IPS-NIHi7 (cell line): ENCODE data around the gene DECR2.
"Not testable (repeated sequence)": the region's sequence is repeated elsewhere in the genome, so short reads cannot be mapped to it uniquely, and the experiment has no call there.

Experiments used
- DNase-seq: peaks from one replicate; pipeline ENCODE4 v3.0.0; 2012; ENCODE audit warnings: mixed read lengths; ENCODE audit errors: extremely low spot score

The DECR2 gene

DNA sequence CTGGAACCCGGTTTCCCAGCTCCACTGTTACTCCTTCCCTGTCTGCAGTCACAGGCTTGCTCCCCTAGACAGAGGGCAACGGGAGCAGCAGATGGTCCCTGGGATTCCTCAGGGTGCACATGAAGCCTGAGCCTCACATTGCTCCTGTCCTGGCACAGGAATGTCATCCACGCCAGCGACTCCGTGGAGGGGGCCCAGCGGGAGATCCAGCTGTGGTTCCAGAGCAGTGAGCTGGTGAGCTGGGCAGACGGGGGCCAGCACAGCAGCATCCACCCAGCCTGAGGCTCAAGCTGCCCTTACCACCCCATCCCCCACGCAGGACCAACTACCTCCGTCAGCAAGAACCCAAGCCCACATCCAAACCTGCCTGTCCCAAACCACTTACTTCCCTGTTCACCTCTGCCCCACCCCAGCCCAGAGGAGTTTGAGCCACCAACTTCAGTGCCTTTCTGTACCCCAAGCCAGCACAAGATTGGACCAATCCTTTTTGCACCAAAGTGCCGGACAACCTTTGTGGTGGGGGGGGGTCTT lies 1.6 kb upstream of the DECR2 start:
- DNase-seq: no peak

- DNase-seq: peak; percentile 6
Observed at GRCh38 chr16:404971-405486, 3.3 kb downstream of the DECR2 start.

- DNase-seq: peak; percentile 6
Observed at GRCh38 chr16:405548-406506, 4.1 kb downstream of the DECR2 start.

DNA sequence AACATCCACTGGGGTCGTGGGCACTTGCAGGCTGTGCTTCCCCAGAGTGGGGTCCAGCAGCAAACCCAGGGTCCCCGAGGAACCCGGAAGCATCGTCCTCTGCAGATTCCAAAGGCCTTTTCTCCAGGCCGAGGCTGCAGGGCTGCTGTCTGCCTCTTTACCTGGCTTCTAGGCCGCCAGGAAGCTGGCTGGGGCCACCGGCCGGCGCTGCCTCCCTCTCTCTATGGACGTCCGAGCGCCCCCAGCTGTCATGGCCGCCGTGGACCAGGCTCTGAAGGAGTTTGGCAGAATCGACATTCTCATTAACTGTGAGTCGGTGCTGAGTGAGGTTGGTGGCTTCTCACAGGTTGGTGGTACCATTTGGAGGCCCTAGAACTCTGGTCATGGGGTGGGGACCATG lies 5.6 kb downstream of the DECR2 start:
- peak; percentile 11 for DNase-seq

DNA sequence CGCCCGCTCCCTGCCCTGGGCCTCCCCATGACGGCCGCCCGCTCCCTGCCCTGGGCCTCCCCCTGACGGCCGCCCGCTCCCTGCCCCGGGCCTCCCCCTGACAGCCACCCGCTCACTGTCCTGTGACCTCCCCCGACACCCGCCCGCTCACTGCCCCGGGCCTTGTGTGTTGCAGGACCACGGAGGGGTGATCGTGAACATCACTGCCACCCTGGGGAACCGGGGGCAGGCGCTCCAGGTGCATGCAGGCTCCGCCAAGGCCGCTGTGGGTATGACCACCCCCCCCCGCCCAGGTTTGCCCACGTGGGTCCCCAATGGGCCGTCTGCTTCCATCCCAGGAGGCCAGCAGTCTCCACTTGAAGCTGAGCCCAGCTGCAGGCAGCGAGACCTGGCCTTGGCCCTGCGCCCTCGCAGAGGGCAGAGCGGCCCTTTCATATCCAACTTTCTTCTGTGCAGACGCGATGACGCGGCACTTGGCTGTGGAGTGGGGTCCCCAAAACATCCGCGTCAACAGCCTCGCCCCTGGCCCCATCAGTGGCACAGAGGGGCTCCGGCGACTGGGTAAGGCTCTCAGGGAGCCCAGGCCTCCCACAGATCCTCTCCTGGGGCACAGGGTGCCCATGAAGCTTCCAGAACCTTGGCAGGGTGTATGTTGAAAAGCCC lies 9.0 kb downstream of the DECR2 start:
- DNase-seq: peak; percentile 5

DNA sequence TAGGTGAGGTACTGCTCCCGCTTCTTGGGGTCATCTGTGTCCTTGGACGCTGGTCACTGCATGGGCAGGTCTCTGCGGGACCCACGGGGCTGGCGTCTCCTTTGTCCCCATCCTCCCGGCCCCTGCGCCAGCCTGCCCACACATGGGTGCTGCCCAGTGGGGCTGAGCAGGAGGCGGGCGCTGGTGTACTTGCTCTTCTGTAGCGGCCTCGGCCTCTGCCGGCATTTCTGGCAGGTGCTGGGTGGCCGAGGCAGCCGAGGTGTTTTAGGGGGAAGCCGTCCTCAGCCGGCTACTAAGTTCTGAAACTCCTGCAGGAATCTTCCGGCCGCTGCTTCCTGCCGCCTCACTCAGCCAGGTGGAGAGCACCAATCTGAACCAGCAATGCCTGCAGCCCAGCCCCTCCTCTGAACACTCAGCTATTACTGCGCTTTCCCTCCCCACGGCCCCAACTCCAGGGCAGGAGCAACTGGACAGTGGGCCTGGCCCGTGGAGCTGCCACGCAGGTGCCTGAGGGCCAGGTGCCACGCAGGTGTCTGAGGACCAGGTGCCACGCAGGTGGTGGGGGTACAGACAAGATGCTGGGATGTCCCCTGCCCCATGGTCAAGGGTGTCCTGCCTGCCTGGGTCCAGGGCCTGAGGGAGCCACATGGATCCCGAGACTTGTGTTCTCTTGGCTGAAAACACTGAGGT lies 10.0 kb downstream of the DECR2 start:
- DNase-seq: no peak

GRCh38 chr16:414395-415169 lies 12.9 kb downstream of the DECR2 start:
- DNase-seq: no peak

DNA sequence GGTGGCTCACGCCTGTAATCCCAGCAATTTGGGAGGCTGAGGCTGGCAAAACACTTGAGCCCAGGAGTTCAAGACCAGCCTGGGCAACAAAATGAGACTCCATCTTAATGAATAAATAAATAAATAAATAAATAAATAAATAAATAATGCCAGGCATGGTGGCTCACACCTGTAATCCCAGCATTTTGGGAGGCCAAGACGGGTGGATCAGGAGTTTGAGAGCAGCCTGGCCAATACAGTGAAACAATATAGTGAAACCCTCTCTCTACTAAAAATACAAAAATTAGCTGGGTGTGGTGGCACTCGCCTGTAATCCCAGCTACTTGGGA lies 13.4 kb downstream of the DECR2 start:
- not testable (repeated sequence) for DNase-seq

DNA sequence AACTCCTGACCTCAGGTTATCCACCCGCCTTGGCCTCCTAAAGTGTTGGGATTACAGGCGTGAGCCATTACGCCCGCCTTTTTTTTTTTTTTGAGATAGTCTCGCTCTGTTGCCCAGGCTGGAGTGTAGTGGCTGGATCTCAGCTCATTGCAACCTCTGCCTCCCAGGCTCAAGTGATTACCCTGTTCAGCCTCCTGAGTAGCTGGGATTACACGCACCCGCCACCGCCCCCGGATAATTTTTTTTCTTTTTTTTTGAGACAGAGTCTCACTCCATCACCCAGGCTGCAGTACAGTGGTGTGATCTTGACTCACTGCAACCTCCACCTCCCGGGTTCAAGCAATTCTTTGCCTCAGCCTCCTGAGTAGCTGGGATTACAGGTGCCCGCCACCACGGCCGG lies 20.5 kb downstream of the DECR2 start:
- DNase-seq: not testable (repeated sequence)

GRCh38 chr16:424033-424622 lies 22.4 kb downstream of the DECR2 start:
- DNase-seq: no peak

DNA sequence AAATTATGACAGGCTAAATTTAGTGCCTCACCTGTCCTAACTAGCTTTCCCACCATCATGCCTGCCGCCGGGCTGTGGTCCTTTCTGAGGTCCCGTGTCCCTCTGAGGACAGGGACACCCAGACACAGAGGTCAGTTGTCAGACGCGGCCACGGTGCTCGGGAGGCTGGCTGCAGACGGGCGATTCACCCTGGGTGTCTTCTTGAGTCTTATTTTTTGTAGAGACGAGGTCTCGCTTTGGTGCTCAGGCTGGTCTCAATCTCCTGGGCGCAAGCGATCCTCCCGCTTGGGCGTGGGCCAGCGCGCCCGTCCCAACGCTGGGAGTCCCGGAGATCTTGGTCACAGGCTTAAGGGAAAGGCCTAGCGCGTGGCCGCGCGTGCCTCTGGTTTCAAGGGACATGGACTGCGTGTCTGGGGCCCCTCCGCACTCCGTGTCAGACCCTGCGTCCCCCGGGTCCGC lies 23.0 kb downstream of the DECR2 start:
- no peak for DNase-seq

DNA sequence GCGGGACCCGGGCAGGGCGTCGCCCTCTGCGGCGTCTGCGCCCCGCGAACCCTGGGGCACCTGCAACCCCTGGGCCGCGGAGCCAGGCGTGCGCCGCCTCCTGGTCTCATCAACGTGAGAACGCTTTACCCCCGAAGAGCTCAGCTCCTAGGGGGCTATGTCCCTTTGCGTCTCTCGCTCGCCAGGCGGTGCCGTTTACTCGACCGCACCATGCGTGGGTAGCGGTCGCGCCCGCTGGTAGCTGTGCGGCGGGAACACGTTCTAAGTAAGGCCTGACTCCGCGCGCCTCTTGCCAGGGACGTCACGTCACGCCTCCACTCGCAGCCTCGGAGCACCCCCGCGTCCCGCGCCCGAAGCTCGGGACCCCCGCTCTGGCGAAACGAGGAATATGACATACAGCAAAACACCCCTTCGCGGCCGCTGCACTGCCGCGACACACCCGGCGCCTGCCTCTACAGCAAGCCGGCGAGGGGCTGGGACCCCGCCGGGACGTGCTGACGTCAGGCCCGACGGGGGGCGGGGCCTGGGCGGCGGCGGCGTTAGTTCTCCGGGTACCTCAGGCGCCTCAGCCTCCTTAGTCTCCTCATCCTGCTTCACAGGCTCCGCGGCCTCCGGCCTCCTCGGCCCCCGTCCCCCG lies 23.5 kb downstream of the DECR2 start, which contains the start of gene RAB11FIP3:
Gene RAB11FIP3 (plus strand): TSS at position 568 of the 637 bp plus-strand sequence. CDS start 358 bp downstream, outside the sequence.
- DNase-seq: peak; percentile 94

GRCh38 chr16:425740-426114 lies 24.0 kb downstream of the DECR2 start:
- DNase-seq: no peak

DNA sequence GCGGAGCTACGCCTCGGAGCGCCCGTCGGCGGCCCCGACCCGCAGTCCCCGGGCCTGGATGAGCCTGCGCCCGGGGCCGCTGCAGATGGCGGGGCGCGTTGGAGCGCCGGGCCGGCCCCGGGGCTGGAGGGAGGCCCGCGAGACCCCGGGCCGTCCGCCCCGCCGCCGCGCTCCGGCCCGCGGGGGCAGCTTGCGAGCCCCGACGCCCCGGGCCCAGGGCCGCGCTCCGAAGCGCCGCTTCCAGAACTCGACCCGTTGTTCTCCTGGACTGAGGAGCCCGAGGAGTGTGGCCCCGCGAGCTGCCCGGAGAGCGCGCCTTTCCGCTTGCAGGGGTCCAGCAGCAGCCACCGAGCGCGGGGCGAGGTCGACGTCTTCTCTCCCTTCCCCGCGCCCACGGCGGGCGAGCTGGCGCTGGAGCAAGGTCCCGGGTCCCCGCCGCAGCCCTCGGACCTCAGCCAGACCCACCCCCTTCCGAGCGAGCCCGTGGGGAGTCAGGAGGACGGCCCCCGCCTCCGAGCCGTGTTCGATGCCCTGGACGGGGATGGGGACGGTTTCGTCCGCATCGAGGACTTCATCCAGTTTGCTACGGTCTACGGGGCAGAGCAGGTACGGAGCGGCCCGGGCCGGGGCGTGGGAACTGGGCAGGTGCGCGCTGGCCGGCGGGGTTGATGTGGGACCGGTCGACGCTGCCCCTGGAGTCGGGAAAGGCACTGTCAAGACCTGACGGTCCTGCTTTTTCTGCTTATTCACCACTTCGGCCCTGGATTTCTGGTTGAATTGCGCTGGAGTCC lies 24.6 kb downstream of the DECR2 start:
- DNase-seq: peak; percentile 44

DNA sequence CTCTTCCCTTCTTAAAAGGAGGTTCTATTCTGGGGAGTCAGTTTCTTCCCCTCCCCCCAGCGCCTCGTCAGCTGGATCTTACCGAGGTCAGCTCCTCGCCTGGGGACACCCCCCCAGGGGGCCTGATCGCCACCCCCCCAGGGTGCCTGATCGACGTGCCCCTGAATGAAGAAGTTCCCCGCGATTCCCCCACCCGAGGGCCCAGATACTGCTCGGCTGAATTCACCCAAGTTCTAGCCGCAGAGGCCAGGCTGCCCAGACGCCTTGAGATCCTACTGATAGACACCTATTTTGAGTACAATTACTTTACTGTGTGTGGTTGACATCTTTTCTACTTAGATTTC lies 25.2 kb downstream of the DECR2 start:
- no peak for DNase-seq

DNA sequence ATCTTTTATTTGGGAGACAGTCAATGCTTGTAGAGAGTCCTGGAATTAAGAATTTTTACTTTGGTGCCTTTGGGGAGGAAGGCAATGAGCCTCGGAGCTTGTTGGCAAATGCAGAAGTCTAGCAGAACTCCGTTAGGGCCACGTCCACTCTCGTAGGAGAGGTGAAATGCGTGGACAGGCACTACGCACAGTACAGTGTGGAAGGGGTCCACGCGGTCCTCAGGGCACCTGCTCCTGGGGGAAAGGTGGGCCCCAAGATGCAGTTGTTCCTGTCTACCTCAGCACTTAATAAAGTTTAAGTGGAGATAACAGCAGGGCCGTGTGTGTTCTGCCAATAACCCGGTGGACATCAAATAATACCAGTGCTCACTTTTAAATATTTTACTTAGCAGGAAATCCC lies 25.6 kb downstream of the DECR2 start:
- no peak for DNase-seq

- DNase-seq: no peak
Observed at GRCh38 chr16:430904-431303, 29.2 kb downstream of the DECR2 start.

- no peak for DNase-seq
Observed at GRCh38 chr16:440627-441026, 38.9 kb downstream of the DECR2 start.

DNA sequence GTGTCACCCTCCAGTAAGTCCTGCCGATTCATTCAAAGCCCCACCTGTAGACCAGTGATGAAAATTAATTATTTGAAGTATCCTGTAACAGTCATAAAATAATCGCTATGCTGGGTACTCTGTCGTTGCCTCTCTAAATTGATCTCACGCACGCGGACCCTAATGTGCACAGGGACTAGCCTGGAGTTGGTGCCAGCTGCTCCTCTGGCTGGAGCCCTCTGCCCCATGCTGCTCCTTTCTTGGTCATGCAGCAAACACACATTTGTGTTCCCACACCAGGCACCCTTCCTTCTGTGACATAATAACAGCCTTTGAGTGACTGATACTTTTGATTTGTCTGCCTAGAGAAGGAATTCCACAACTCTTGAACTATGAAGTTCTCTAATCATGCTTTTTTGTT lies 39.8 kb downstream of the DECR2 start:
- DNase-seq: no peak

- DNase-seq: no peak
Observed at GRCh38 chr16:442976-443375, 41.3 kb downstream of the DECR2 start.
